SK-N-SH (cell line): Measurements from ENCODE around the gene AP4B1. TPM values are rescaled to one million over a fixed set of nuclear protein-coding genes. Genes with fewer than 3 reads are reported as not detected.

Experiments
- CTCF ChIA-PET: fragments of 300-600, 350-600 bp; formaldehyde crosslinking; extraction: SDS; loops from one replicate; lab custom pipeline; 2021; lab: Yijun Ruan, JAX
- POLR2A ChIA-PET: fragments of 350-600 bp; sonication (Branson Sonifier 250); formaldehyde crosslinking; extraction: SDS; loops from one replicate; lab custom pipeline; 2020; ENCODE audit warnings: antibody characterized with exemption, inconsistent platforms; lab: Yijun Ruan, JAX
- DNase-seq: peaks from one replicate; pipeline ENCODE4 v3.0.0; 2012
- H2AFZ ChIP-seq: fragments of 200-600 bp; sonication (generic); 2 replicates; pipeline ENCODE4 v1.8.1; 2016; ENCODE audit warnings: antibody characterized with exemption, mild to moderate bottlenecking, low read depth
- H3F3A ChIP-seq: fragments of 200-600 bp; sonication (generic); replicated peaks from 2 replicates; pipeline ENCODE3; 2016; ENCODE audit warnings: antibody characterized with exemption, mild to moderate bottlenecking; ENCODE audit not compliant: insufficient read depth
- H3K27ac ChIP-seq, 2 experiments: fragments of 200-500 bp in 1 of 2; fragments of 200-600 bp in 1 of 2; sonication (Bioruptor generic) in 1 of 2; sonication (generic), shearing (Covaris generic) in 1 of 2; 2 replicates each; pipeline versions ENCODE4 v1.5.1 to v1.6.1; 2014 to 2016; ENCODE audit warnings: low read depth in 2 of 2, inconsistent platforms in 1 of 2, low read length in 1 of 2, mild to moderate bottlenecking in 1 of 2, mixed read lengths in 1 of 2
- H3K27me3 ChIP-seq: fragments of 200-600 bp; sonication (generic), shearing (Covaris generic); 2 replicates; pipeline ENCODE4 v1.6.1; 2016; ENCODE audit warnings: mixed run types; ENCODE audit not compliant: insufficient read depth
- H3K36me3 ChIP-seq, 2 experiments: fragments of 200-500 bp in 1 of 2; fragments of 200-600 bp in 1 of 2; sonication (Bioruptor generic) in 1 of 2; sonication (generic) in 1 of 2; replicated peaks in 1 of 2; 2 replicates each; pipeline versions ENCODE3 to v1.5.1; 2014 to 2016; ENCODE audit warnings: low read length in 1 of 2, mild to moderate bottlenecking in 1 of 2; ENCODE audit not compliant: insufficient read depth in 2 of 2, control insufficient read depth in 1 of 2
- H3K4me1 ChIP-seq, 2 experiments: fragments of 200-500 bp in 1 of 2; fragments of 200-600 bp in 1 of 2; sonication (Bioruptor generic) in 1 of 2; sonication (generic), shearing (Covaris generic) in 1 of 2; 2 replicates each; pipeline versions ENCODE4 v1.5.1 to v1.6.1; 2014 to 2016; ENCODE audit warnings: low read depth in 1 of 2, low read length in 1 of 2, mixed run types in 1 of 2; ENCODE audit not compliant: insufficient read depth in 2 of 2, control insufficient read depth in 1 of 2
- H3K4me2 ChIP-seq: fragments of 200-600 bp; sonication (generic), shearing (Covaris generic); 2 replicates; pipeline ENCODE4 v1.6.1; 2017; ENCODE audit warnings: mixed run types
- H3K4me3 ChIP-seq, 2 experiments: fragments of 200-500 bp in 1 of 2; fragments of 200-600 bp in 1 of 2; sonication (Bioruptor generic) in 1 of 2; sonication (generic), shearing (Covaris generic) in 1 of 2; 2 replicates each; pipeline versions ENCODE4 v1.5.1 to v1.8.1; 2014 to 2016; ENCODE audit warnings: low read depth in 2 of 2, inconsistent platforms in 1 of 2, low read length in 1 of 2, mild to moderate bottlenecking in 1 of 2, mixed read lengths in 1 of 2, moderate library complexity in 1 of 2
- H3K79me2 ChIP-seq: fragments of 200-600 bp; sonication (generic); 2 replicates; pipeline ENCODE4 v1.8.1; 2017; ENCODE audit warnings: mild to moderate bottlenecking; ENCODE audit not compliant: insufficient read depth
- H3K9ac ChIP-seq: fragments of 200-600 bp; sonication (generic); 2 replicates; pipeline ENCODE4 v1.6.1; 2017; ENCODE audit warnings: mixed run types
- H3K9me2 ChIP-seq: fragments of 200-600 bp; sonication (generic); 2 replicates; pipeline ENCODE4 v1.6.1; 2017; ENCODE audit warnings: mixed run types
- H3K9me3 ChIP-seq: fragments of 200-600 bp; sonication (generic); 2 replicates; pipeline ENCODE4 v1.6.1; 2017; ENCODE audit warnings: mixed run types, mild to moderate bottlenecking, moderate library complexity
- H4K20me1 ChIP-seq: fragments of 200-600 bp; sonication (generic); 2 replicates; pipeline ENCODE4 v1.6.1; 2017; ENCODE audit warnings: mild to moderate bottlenecking, mixed run types; ENCODE audit not compliant: insufficient read depth
- CHD2 ChIP-seq: fragments of 150-350 bp; IDR thresholded peaks from 2 replicates; pipeline ENCODE4 v1.6.1; 2018; ENCODE audit warnings: low read length; ENCODE audit not compliant: partially characterized antibody
- EP300 ChIP-seq, 2 experiments: IDR thresholded peaks; 2 replicates each; pipeline versions ENCODE4 v1.4.0 to v1.6.1; 2012; ENCODE audit warnings: borderline replicate concordance in 1 of 2, low read depth in 1 of 2, low read length in 1 of 2
- FOXJ3 ChIP-seq: sonication (generic); formaldehyde crosslinking; IDR thresholded peaks from 2 replicates; pipeline ENCODE4 v1.5.1; 2020; ENCODE audit warnings: mild to moderate bottlenecking, missing genetic modification reagents
- FOXM1 ChIP-seq: IDR thresholded peaks from 2 replicates; pipeline ENCODE4 v1.4.0; 2012; ENCODE audit warnings: low read depth, mild to moderate bottlenecking
- GATA2 ChIP-seq: sonication (generic); formaldehyde crosslinking; IDR thresholded peaks from 2 replicates; pipeline ENCODE4 v1.5.0; 2020; ENCODE audit warnings: mild to moderate bottlenecking, missing genetic modification reagents
- IRF3 ChIP-seq: fragments of 150-350 bp; IDR thresholded peaks from 2 replicates; pipeline ENCODE4 v1.6.1; 2016; ENCODE audit warnings: mild to moderate bottlenecking, low read depth, low read length
- JUND ChIP-seq: IDR thresholded peaks from 2 replicates; pipeline ENCODE4 v1.4.0; 2012
- MEF2A ChIP-seq: IDR thresholded peaks from 2 replicates; pipeline ENCODE4 v1.4.0; 2012; ENCODE audit warnings: low read depth, borderline replicate concordance
- PBX3 ChIP-seq: IDR thresholded peaks from 2 replicates; pipeline ENCODE4; 2012
- POLR2AphosphoS5 ChIP-seq: IDR thresholded peaks from 2 replicates; pipeline ENCODE4 v1.6.1; 2012; ENCODE audit warnings: low read depth, low read length
- RXRA ChIP-seq: IDR thresholded peaks from 2 replicates; pipeline ENCODE4 v1.4.0; 2012; ENCODE audit warnings: low read depth, mild to moderate bottlenecking, borderline replicate concordance
- SMC3 ChIP-seq: IDR thresholded peaks from 2 replicates; pipeline ENCODE4 v1.6.1; 2012; ENCODE audit warnings: low read depth, low read length, improper control_type of control experiment
- TCF12 ChIP-seq: IDR thresholded peaks from 2 replicates; pipeline ENCODE4 v1.4.0; 2012
- TEAD4 ChIP-seq: IDR thresholded peaks from 2 replicates; pipeline ENCODE4 v1.4.0; 2012; ENCODE audit warnings: mild to moderate bottlenecking, borderline replicate concordance; ENCODE audit not compliant: insufficient read depth
- USF1 ChIP-seq: IDR thresholded peaks from 2 replicates; pipeline ENCODE4 v1.4.0; 2012; ENCODE audit warnings: low read depth, borderline replicate concordance
- WGBS: methylation state at CpG from one replicate; pipeline ENCODE4 v1.1.6; 2017; ENCODE audit warnings: low lambda C conversion rate; 5-methylcytosine and 5-hydroxymethylcytosine counted together
- polyA plus RNA-seq, 3 experiments: library from polyadenylated mRNA; depleted of rRNA; stranded (reverse); fragments of >200 nt; gene quantifications; 2 replicates each; pipeline ENCODE4 v1.2.3, GENCODE V29; 2012

The AP4B1 gene
- polyA plus RNA-seq, 1 of the 3 experiments (the other 2 are of a cell fraction), result 11.5 TPM

- DNase-seq, result no peak
- Histone ChIP-seq H3K9me2 (no peaks in the 10 kb centered on the region), H3K9me3 (no peaks in the 10 kb centered on the region)
- TF ChIP-seq TCF12 (no peak), JUND (no peak), PBX3 (no peak), FOXJ3 (no peak), EP300 (IDR thresholded peaks at IDR 0.05; ENCODE audit: borderline replicate concordance in 1 of 2, low read depth in 1 of 2, low read length in 1 of 2) (no peak), MEF2A (no peak), FOXM1 (no peak), IRF3 (no peak), USF1 (no peak), POLR2AphosphoS5 (no peak), TEAD4 (no peak), RXRA (no peak), GATA2 (no peak), CHD2 (no peak), SMC3 (no peak)
- TF ChIP-seq, all 33 proteins: peak for 0
- CTCF ChIA-PET, result interaction anchor here (0.6 to 2.0 kb wide), 6 partner anchors 8 to 127 kb away, joined by 3 to 6 read pairs (median 4); partner anchors contain the start of gene OLFML3
- Histone ChIP-seq H3K4me3 (no peak overlapping the region), H3K27me3 (no peaks in the 10 kb centered on the region), H2AFZ (no peak overlapping the region), H3K79me2 (peaks cover 99% of the 10 kb centered on the region), H4K20me1 (peaks cover 29% of the 10 kb centered on the region), H3F3A (peaks cover 9% of the 10 kb centered on the region), H3K4me2 (peak overlapping the region; percentile 29; the same call in 1 of the 2 replicates), H3K27ac (peak overlapping the region; percentile 16 to 29; a peak in 3 of 4 replicates), H3K4me1 (peaks cover 3 to 19% of the 10 kb centered on the region in 2 experiments; a peak in 3 of 4 replicates), H3K36me3 (peaks cover 7 to 21% of the 10 kb centered on the region in 2 experiments), H3K9ac (no peak overlapping the region; the same call in 1 of the 2 replicates)
- WGBS, result 36% methylated on average over 3 of the region's 3 CpGs
- POLR2A ChIA-PET, result no interaction called here
These were observed 42.9 kb upstream of the AP4B1 start for GRCh38 chr1:113947388-113948107.
